Panc1 (cell line): ENCODE measurements around the gene OST4.

Experiments
- CTCF ChIP-seq: fragments of 450-650 bp; IDR thresholded peaks from 2 replicates; pipeline ENCODE4 v1.5.1; 2017; ENCODE audit warnings: mild to moderate bottlenecking
- SIN3A ChIP-seq: IDR thresholded peaks from 2 replicates; pipeline ENCODE4 v1.6.1; 2012; ENCODE audit warnings: low read depth, mild to moderate bottlenecking, low read length, moderate library complexity, borderline replicate concordance; ENCODE audit not compliant: insufficient read depth

- TF ChIP-seq CTCF (no peak), SIN3A (no peak)
Observed at GRCh38 chr2:27070653-27071276, 689 bp downstream of the OST4 start.
